HG03342 (cell line): ENCODE measurements around the gene SUFU.

ENCODE experiments used
- ATAC-seq: cut with Tn5 transposase; IDR thresholded peaks from one replicate; pipeline ENCODE4 v1.9.1; 2021; ENCODE audit warnings: mild to moderate bottlenecking, moderate library complexity; ENCODE audit not compliant: unreplicated experiment

SUFU gene

GRCh38 chr10:102647443-102648268 lies 143.9 kb downstream of the SUFU start:
- no peak for ATAC-seq

GRCh38 chr10:102648269-102648888 lies 144.6 kb downstream of the SUFU start:
- ATAC-seq: no peak

GRCh38 chr10:102648889-102649796 lies 145.4 kb downstream of the SUFU start:
- ATAC-seq: no peak

- ATAC-seq: no peak
Measured at GRCh38 chr10:102649797-102650654, 146.3 kb downstream of the SUFU start.

GRCh38 chr10:102650655-102651454 lies 147.1 kb downstream of the SUFU start:
- no peak for ATAC-seq

- no peak for ATAC-seq
Measured at GRCh38 chr10:102651455-102652169, 147.8 kb downstream of the SUFU start.

GRCh38 chr10:102652170-102652916 lies 148.6 kb downstream of the SUFU start:
- ATAC-seq: peak; percentile 38

- ATAC-seq: no peak
Measured at GRCh38 chr10:102653060-102653459, 149.3 kb downstream of the SUFU start.

- no peak for ATAC-seq
Measured at GRCh38 chr10:102654566-102654965, 150.8 kb downstream of the SUFU start.

- no peak for ATAC-seq
Measured at GRCh38 chr10:102654969-102655368, 151.2 kb downstream of the SUFU start.

GRCh38 chr10:102656026-102656425 lies 152.3 kb downstream of the SUFU start:
- no peak for ATAC-seq

- ATAC-seq: no peak
Measured at GRCh38 chr10:102656791-102657371, 153.1 kb downstream of the SUFU start.

GRCh38 chr10:102657451-102657850 lies 153.7 kb downstream of the SUFU start:
- no peak for ATAC-seq

GRCh38 chr10:102657984-102658724 lies 154.4 kb downstream of the SUFU start:
- no peak for ATAC-seq

- ATAC-seq: no peak
Measured at GRCh38 chr10:102658802-102659201, 155.0 kb downstream of the SUFU start.

- peak; percentile 74 for ATAC-seq
Measured at GRCh38 chr10:102660888-102661657, 157.3 kb downstream of the SUFU start.

GRCh38 chr10:102661658-102662028 lies 157.9 kb downstream of the SUFU start:
- peak; percentile 27 for ATAC-seq
